Measurements from ENCODE around the gene GUCY1B1. TPM values are rescaled to one million over a fixed set of nuclear protein-coding genes. Genes with fewer than 3 reads are reported as not detected.

GUCY1B1 gene
- total RNA-seq, 4 donors from 2014 or later: 44.2 to 101 (median 86.9) TPM

DNA sequence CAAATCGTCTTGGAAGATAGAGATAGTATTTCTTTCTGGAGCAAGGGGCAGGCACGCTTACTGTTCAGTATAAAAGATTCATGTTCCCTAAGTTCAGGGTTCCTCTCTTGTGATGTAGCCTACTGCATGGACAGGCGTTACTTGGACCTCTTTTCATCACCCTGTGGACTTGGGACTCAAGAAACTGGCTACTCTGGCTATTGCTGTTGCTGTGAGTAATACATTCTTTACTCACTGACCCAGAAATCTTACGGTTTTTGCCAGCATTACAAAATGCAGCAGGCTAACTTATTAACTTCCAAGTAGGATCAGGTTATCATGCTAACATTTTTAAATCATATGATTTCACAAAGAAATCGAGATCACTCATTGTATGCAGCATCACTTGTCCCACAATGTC, 12.8 kb upstream of the GUCY1B1 start:
- TF ChIP-seq, protein P1, sequence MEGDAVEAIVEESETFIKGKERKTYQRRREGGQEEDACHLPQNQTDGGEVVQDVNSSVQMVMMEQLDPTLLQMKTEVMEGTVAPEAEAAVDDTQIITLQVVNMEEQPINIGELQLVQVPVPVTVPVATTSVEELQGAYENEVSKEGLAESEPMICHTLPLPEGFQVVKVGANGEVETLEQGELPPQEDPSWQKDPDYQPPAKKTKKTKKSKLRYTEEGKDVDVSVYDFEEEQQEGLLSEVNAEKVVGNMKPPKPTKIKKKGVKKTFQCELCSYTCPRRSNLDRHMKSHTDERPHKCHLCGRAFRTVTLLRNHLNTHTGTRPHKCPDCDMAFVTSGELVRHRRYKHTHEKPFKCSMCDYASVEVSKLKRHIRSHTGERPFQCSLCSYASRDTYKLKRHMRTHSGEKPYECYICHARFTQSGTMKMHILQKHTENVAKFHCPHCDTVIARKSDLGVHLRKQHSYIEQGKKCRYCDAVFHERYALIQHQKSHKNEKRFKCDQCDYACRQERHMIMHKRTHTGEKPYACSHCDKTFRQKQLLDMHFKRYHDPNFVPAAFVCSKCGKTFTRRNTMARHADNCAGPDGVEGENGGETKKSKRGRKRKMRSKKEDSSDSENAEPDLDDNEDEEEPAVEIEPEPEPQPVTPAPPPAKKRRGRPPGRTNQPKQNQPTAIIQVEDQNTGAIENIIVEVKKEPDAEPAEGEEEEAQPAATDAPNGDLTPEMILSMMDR (IDR thresholded peaks at IDR 0.05): no peak
- TF ChIP-seq POLR2A (IDR thresholded peaks at IDR 0.05) (no peak), EP300 (IDR thresholded peaks at IDR 0.05) (no peak), POLR2AphosphoS5 (IDR thresholded peaks at IDR 0.05) (no peak)
- Histone ChIP-seq H3K36me3 (no peaks in the 10 kb centered on the region), H3K27ac (no peak overlapping the region), H3K9me3 (no peaks in the 10 kb centered on the region), H3K4me3 (no peak overlapping the region), H3K4me1 (no peaks in the 10 kb centered on the region), H3K27me3 (no peaks in the 10 kb centered on the region)
- 64 to 84% methylated on average over 4 to 5 of the region's 5 CpGs for WGBS, 2 donors (ENCODE audit: low coverage in 1 of 2)
- peak; percentile 48 for ATAC-seq

DNA sequence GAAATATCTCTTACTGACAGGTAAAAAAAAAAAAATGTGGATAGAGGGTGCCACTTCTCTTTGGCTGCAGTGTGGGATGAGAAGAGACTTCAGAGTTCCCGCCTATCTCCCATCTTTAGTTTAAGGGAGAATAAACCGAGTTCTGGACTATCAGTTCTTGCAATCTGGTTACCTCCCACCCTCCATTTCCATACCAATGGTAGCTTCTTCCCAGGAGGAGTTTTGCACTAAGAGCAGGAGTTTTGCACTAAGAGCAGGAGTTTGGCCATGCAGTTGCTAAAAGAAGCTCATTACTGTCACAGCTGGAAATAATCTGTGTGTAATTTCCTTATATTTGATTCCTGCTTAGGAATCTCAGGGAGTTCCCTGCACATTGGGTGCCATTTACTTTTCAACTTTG, 10.8 kb upstream of the GUCY1B1 start:
- H3K4me3 ChIP-seq: no peak overlapping the region
- WGBS, 2 donors (ENCODE audit: low coverage in 1 of 2): 87% methylated on average over 2 of the region's 2 CpGs; no CpG with 5 or more reads in 1 of the 2 donors
- TF ChIP-seq, protein P1 (IDR thresholded peaks at IDR 0.05): no peak
- TF ChIP-seq POLR2AphosphoS5 (IDR thresholded peaks at IDR 0.05): no peak
- ATAC-seq: no peak
- H3K27me3 ChIP-seq: no peaks in the 10 kb centered on the region
- H3K4me1 ChIP-seq: no peaks in the 10 kb centered on the region
- no peaks in the 10 kb centered on the region for H3K36me3 ChIP-seq
- H3K9me3 ChIP-seq: no peaks in the 10 kb centered on the region
- H3K27ac ChIP-seq: no peak overlapping the region

DNA sequence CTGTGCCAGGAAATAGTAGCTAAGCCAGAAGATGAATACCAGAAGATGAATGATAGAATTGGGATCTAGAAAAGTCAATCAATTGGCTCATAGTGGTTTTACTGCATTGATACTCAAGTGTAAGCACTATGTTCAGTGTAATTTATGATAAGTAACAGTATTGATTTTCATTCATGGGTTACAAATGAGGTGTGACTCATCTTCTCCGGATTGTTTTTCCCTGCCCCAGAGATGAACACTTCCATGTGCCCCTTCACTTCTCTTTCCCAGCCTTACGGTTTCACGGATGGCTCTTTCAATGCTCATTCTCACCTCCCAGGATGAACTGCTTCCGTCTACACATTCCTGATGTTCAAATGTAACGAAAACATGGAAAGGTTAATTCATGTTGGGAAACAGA, 9.8 kb upstream of the GUCY1B1 start:
- no peaks in the 10 kb centered on the region for H3K9me3 ChIP-seq
- TF ChIP-seq, protein P1 (IDR thresholded peaks at IDR 0.05): no peak
- no peak for TF ChIP-seq POLR2AphosphoS5 (IDR thresholded peaks at IDR 0.05)
- no peak for TF ChIP-seq EP300 (IDR thresholded peaks at IDR 0.05)
- TF ChIP-seq POLR2A (IDR thresholded peaks at IDR 0.05): no peak
- no peak for ATAC-seq
- H3K27ac ChIP-seq: no peak overlapping the region
- H3K4me1 ChIP-seq: no peaks in the 10 kb centered on the region
- H3K27me3 ChIP-seq: no peaks in the 10 kb centered on the region
- no peak overlapping the region for H3K4me3 ChIP-seq
- 72 to 89% methylated on average over 4 of the region's 5 CpGs for WGBS, 2 donors (ENCODE audit: low coverage in 1 of 2)
- no peaks in the 10 kb centered on the region for H3K36me3 ChIP-seq

DNA sequence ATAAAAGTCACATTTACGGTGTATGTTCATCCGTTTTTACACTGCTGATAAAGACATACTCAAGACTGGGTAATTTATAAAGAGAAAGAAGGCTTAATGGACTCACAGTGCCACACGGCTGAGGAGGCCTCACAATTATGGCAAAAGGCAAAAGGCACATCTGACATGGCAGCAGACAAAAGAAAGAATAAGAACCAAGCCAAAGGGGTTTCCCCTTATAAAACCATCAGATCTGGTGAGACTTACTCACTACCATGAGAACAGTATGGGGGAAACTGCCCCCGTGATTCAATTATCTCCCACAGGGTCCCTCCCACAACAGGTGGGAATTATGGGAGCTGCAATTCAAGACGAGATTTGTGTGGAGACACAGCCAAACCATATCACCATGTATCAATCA, 7.3 kb upstream of the GUCY1B1 start:
- H3K36me3 ChIP-seq: no peaks in the 10 kb centered on the region
- H3K9me3 ChIP-seq: no peaks in the 10 kb centered on the region
- TF ChIP-seq EP300 (IDR thresholded peaks at IDR 0.05) (no peak), POLR2AphosphoS5 (IDR thresholded peaks at IDR 0.05) (no peak), POLR2A (IDR thresholded peaks at IDR 0.05) (no peak)
- TF ChIP-seq, protein P1 (IDR thresholded peaks at IDR 0.05): no peak
- no peak for ATAC-seq
- H3K27me3 ChIP-seq: no peaks in the 10 kb centered on the region
- H3K4me3 ChIP-seq: no peak overlapping the region
- no peaks in the 10 kb centered on the region for H3K4me1 ChIP-seq
- 65 to 94% methylated on average over 5 of the region's 5 CpGs for WGBS, 2 donors (ENCODE audit: low coverage in 1 of 2)
- no peak overlapping the region for H3K27ac ChIP-seq

DNA sequence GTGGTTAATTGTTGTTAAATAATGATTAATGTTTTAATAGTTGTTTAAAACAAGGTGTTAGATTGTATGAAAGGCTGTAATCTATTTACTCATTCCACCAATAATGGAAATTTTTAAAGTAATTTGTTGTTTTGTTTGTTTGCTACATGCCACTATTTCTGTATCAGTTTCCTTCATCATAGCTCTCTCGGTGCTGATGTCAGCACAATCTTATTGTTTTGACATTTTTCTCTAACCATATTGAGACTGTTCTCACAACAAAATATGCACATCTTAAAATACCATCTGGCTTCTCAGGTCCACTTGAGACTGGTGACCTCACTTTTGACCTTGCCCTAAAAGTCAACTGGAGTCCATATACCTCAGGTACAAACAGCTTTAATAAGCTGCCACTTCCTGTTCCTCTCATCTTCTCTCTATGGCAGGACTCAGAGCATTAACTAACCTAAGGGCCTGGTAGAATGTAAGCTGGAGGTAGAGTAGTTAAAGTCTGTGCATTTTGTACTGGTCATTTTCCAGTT, 1.0 kb upstream of the GUCY1B1 start:
- H3K36me3 ChIP-seq: no peaks in the 10 kb centered on the region
- no peaks in the 10 kb centered on the region for H3K9me3 ChIP-seq
- H3K27ac ChIP-seq: peak overlapping the region in 3 of 4 donors; percentile 94 to 97 (median 94)
- WGBS, 2 donors (ENCODE audit: low coverage in 1 of 2): 89% methylated on average over 1 of the region's 1 CpG
- peaks cover 0 to 33% (median 0%) of the 10 kb centered on the region in 3 donors for H3K4me1 ChIP-seq
- no peaks in the 10 kb centered on the region for H3K27me3 ChIP-seq
- H3K4me3 ChIP-seq: no peak overlapping the region
- no peak for ATAC-seq
- TF ChIP-seq POLR2A (IDR thresholded peaks at IDR 0.05) (no peak), EP300 (IDR thresholded peaks at IDR 0.05) (no peak), POLR2AphosphoS5 (IDR thresholded peaks at IDR 0.05) (no peak)
- TF ChIP-seq, protein P1 (IDR thresholded peaks at IDR 0.05): no peak
